Neural cell (in vitro differentiated cells): ENCODE data around the gene ADGRB2.

Experiments
- CTCF ChIP-seq: fragments of 450-650 bp; IDR thresholded peaks from 2 replicates; pipeline ENCODE4 v1.5.1; 2014; ENCODE audit warnings: antibody characterized with exemption, mild to moderate bottlenecking, moderate library complexity; ENCODE audit not compliant: poor library complexity, severe bottlenecking
- EZH2 ChIP-seq: fragments of 200-600, 300-800 bp; shearing (Covaris generic), sonication (generic); IDR thresholded peaks from 2 replicates; pipeline ENCODE4 v1.6.1; 2014; ENCODE audit warnings: antibody characterized with exemption, low read length, borderline replicate concordance, mild to moderate bottlenecking; ENCODE audit not compliant: insufficient read depth, poor library complexity, severe bottlenecking
- MXI1 ChIP-seq: fragments of 450-650 bp; conservative IDR thresholded peaks from 2 replicates; pipeline ENCODE4 v1.6.1; 2014; ENCODE audit warnings: antibody characterized with exemption, mild to moderate bottlenecking; ENCODE audit not compliant: poor library complexity, severe bottlenecking
- POLR2AphosphoS5 ChIP-seq: IDR thresholded peaks from 2 replicates; pipeline ENCODE4 v1.6.1; 2012
- RAD21 ChIP-seq: fragments of 450-650 bp; conservative IDR thresholded peaks from 2 replicates; pipeline ENCODE4 v1.6.1; 2014; ENCODE audit warnings: antibody characterized with exemption, mild to moderate bottlenecking, moderate library complexity
- TAF1 ChIP-seq: IDR thresholded peaks from 2 replicates; pipeline ENCODE4 v1.6.1; 2012; ENCODE audit warnings: low read depth
- TF ChIP-seq, protein P1 (sequence below): IDR thresholded peaks from 2 replicates; pipeline ENCODE4 v1.6.1; 2012; ENCODE audit warnings: borderline replicate concordance

DNA sequence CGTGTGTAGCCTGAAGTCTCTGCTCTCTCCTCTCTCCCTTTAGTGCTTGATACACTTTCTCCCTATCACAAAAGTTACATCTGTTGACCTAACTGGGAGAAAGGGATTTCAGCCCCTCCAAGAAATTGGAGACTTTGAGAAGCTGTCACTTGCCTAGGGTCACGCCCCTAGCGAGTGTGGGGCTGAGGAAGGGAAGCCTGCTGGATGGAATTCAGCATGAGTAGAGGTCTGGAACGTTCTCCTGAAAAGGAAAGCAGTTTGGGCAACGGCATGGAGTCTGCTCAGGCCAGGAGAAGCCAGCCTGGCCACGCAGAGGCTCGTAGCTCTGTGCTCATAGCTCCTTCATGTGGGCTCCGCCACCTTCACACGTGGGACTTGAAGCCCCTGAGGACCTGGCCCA lies 82.7 kb downstream of the ADGRB2 start:
- no peak for TF ChIP-seq CTCF
- no peak for TF ChIP-seq TAF1
- no peak for TF ChIP-seq RAD21
- TF ChIP-seq, protein P1, sequence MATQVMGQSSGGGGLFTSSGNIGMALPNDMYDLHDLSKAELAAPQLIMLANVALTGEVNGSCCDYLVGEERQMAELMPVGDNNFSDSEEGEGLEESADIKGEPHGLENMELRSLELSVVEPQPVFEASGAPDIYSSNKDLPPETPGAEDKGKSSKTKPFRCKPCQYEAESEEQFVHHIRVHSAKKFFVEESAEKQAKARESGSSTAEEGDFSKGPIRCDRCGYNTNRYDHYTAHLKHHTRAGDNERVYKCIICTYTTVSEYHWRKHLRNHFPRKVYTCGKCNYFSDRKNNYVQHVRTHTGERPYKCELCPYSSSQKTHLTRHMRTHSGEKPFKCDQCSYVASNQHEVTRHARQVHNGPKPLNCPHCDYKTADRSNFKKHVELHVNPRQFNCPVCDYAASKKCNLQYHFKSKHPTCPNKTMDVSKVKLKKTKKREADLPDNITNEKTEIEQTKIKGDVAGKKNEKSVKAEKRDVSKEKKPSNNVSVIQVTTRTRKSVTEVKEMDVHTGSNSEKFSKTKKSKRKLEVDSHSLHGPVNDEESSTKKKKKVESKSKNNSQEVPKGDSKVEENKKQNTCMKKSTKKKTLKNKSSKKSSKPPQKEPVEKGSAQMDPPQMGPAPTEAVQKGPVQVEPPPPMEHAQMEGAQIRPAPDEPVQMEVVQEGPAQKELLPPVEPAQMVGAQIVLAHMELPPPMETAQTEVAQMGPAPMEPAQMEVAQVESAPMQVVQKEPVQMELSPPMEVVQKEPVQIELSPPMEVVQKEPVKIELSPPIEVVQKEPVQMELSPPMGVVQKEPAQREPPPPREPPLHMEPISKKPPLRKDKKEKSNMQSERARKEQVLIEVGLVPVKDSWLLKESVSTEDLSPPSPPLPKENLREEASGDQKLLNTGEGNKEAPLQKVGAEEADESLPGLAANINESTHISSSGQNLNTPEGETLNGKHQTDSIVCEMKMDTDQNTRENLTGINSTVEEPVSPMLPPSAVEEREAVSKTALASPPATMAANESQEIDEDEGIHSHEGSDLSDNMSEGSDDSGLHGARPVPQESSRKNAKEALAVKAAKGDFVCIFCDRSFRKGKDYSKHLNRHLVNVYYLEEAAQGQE: no peak
- no peak for TF ChIP-seq POLR2AphosphoS5
- no peak for TF ChIP-seq EZH2
- no peak for TF ChIP-seq MXI1
